Gastroesophageal sphincter (tissue), 4 donors: ENCODE data around the gene KIF26B. TPM values are rescaled to one million over a fixed set of nuclear protein-coding genes. Genes with fewer than 3 reads are reported as not detected.

Source experiments
- ATAC-seq: fragments of 150-250 bp; one replicate; pipeline ENCODE4 v1.9.1; 2016; ENCODE audit warnings: mild to moderate bottlenecking, moderate library complexity
- H3K27ac ChIP-seq, 4 donors: fragments of 200-600 bp; sonication (generic) in 3 of 4; 1 replicate in 3 of 4; 2 replicates in 1 of 4; pipeline ENCODE4 v1.5.1; 2016 to 2019
- H3K27me3 ChIP-seq: fragments of 200-600 bp; sonication (generic); one replicate; pipeline ENCODE4 v1.5.1; 2019
- H3K36me3 ChIP-seq, 2 donors: fragments of 200-600 bp; sonication (generic); one replicate each; pipeline ENCODE4 v1.5.1; 2019; ENCODE audit warnings: control low read depth in 1 of 2
- H3K4me1 ChIP-seq, 3 donors: fragments of 200-600 bp; sonication (generic); 1 replicate in 2 of 3; 2 replicates in 1 of 3; pipeline ENCODE4 v1.5.1; 2016 to 2019; ENCODE audit warnings: control low read depth in 2 of 3
- H3K4me3 ChIP-seq, 2 donors: fragments of 200-600 bp; sonication (generic); one replicate each; pipeline ENCODE4 v1.5.1; 2019; ENCODE audit warnings: mild to moderate bottlenecking in 1 of 2, moderate library complexity in 1 of 2
- H3K9me3 ChIP-seq, 3 donors: fragments of 200-600 bp; sonication (generic); one replicate each; pipeline ENCODE4 v1.5.1; 2017 to 2019; ENCODE audit warnings: control low read depth in 2 of 3
- CTCF ChIP-seq, 4 experiments: fragments of 200-600 bp in 2 of 4; fragments of 450-650 bp in 2 of 4; sonication (generic) in 1 of 4; IDR thresholded peaks; one replicate each; pipeline ENCODE4 v1.5.1; 2017 to 2019; ENCODE audit warnings: antibody characterized with exemption in 4 of 4, mild to moderate bottlenecking in 2 of 4, moderate library complexity in 2 of 4
- EP300 ChIP-seq: sonication (generic); formaldehyde crosslinking; IDR thresholded peaks from one replicate; pipeline ENCODE4 v1.6.1; 2017; ENCODE audit warnings: antibody characterized with exemption, mild to moderate bottlenecking
- POLR2A ChIP-seq, 2 donors: fragments of 450-650 bp; IDR thresholded peaks; one replicate each; pipeline ENCODE4 v1.6.1; 2017; ENCODE audit warnings: antibody characterized with exemption in 2 of 2, mild to moderate bottlenecking in 2 of 2, moderate library complexity in 1 of 2
- POLR2AphosphoS5 ChIP-seq: sonication (generic); formaldehyde crosslinking; IDR thresholded peaks from one replicate; pipeline ENCODE4 v1.6.1; 2017; ENCODE audit warnings: antibody characterized with exemption
- WGBS, 2 donors: methylation state at CpG; one replicate each; pipeline ENCODE4 v1.1.5; 2018; ENCODE audit warnings: low coverage in 1 of 2; 5-methylcytosine and 5-hydroxymethylcytosine counted together
- total RNA-seq, 4 donors: library from RNA; depleted of rRNA; stranded (reverse); fragments of >200 nt; gene quantifications; one replicate each; pipeline ENCODE4 v1.1.0, GENCODE V29; 2016

Gene KIF26B
- total RNA-seq, 4 donors from 2014 or later, result 0.62 to 1.9 (median 0.97) TPM

- H3K4me3 ChIP-seq, result no peak overlapping the region
- no peak overlapping the region for H3K27ac ChIP-seq
- no peak for TF ChIP-seq POLR2A (IDR thresholded peaks at IDR 0.05)
- no peak for TF ChIP-seq EP300
- no peak for TF ChIP-seq CTCF (IDR thresholded peaks at IDR 0.05)
- no peak for TF ChIP-seq POLR2AphosphoS5
- no peaks in the 10 kb centered on the region for H3K4me1 ChIP-seq
- no peaks in the 10 kb centered on the region for H3K9me3 ChIP-seq
- peaks cover 6% of the 10 kb centered on the region for H3K27me3 ChIP-seq
- ATAC-seq, result no peak
- H3K36me3 ChIP-seq, result no peaks in the 10 kb centered on the region
- WGBS, 2 donors, result 60 to 72% methylated on average over 2 to 6 of the region's 6 CpGs
Observed at GRCh38 chr1:245240648-245241165, 85.9 kb downstream of the KIF26B start.

GRCh38 chr1:245241526-245242130, 86.8 kb downstream of the KIF26B start:
- Histone ChIP-seq H3K9me3 (no peaks in the 10 kb centered on the region), H3K4me3 (no peak overlapping the region), H3K27ac (no peak overlapping the region), H3K4me1 (no peaks in the 10 kb centered on the region), H3K27me3 (peaks cover 6% of the 10 kb centered on the region), H3K36me3 (no peaks in the 10 kb centered on the region)
- no peak for ATAC-seq
- WGBS, 2 donors, result 60 to 100% methylated on average over 1 to 4 of the region's 14 CpGs
- TF ChIP-seq POLR2A (IDR thresholded peaks at IDR 0.05), result no peak
- no peak for TF ChIP-seq POLR2AphosphoS5
- no peak for TF ChIP-seq CTCF (IDR thresholded peaks at IDR 0.05)
- TF ChIP-seq EP300, result no peak

GRCh38 chr1:245242989-245243388, 88.2 kb downstream of the KIF26B start:
- Histone ChIP-seq H3K27ac (no peak overlapping the region), H3K4me3 (no peak overlapping the region), H3K9me3 (no peaks in the 10 kb centered on the region), H3K36me3 (no peaks in the 10 kb centered on the region), H3K4me1 (no peaks in the 10 kb centered on the region), H3K27me3 (peaks cover 6% of the 10 kb centered on the region)
- TF ChIP-seq CTCF (IDR thresholded peaks at IDR 0.05) (no peak), EP300 (no peak), POLR2AphosphoS5 (no peak), POLR2A (IDR thresholded peaks at IDR 0.05) (no peak)
- no peak for ATAC-seq
- WGBS, 2 donors, result 80 to 82% methylated on average over 1 of the region's 1 CpG

GRCh38 chr1:245245021-245245667, 90.4 kb downstream of the KIF26B start:
- H3K27ac ChIP-seq, result no peak overlapping the region

More at GRCh38 chr1:245245021-245245667, 90.4 kb downstream of the KIF26B start:
- Histone ChIP-seq H3K4me3 (no peak overlapping the region), H3K9me3 (no peaks in the 10 kb centered on the region), H3K36me3 (no peaks in the 10 kb centered on the region), H3K4me1 (no peaks in the 10 kb centered on the region), H3K27me3 (peaks cover 6% of the 10 kb centered on the region)
- no peak for ATAC-seq
- 62 to 89% methylated on average over 3 to 7 of the region's 11 CpGs for WGBS, 2 donors
- TF ChIP-seq CTCF (IDR thresholded peaks at IDR 0.05), result no peak
- TF ChIP-seq POLR2A (IDR thresholded peaks at IDR 0.05), result no peak
- no peak for TF ChIP-seq POLR2AphosphoS5
- no peak for TF ChIP-seq EP300
